ENCODE measurements around the gene CNTN2.

- no peak for TF ChIP-seq CTCF (IDR thresholded peaks at IDR 0.05)
- no peak for TF ChIP-seq SIN3A (IDR thresholded peaks at IDR 0.05; ENCODE audit: borderline replicate concordance, insufficient read depth, low read depth, low read length)
- no peak for TF ChIP-seq POLR2AphosphoS5 (IDR thresholded peaks at IDR 0.05; ENCODE audit: low read depth, low read length)
- no peak for TF ChIP-seq TCF7L2 (IDR thresholded peaks at IDR 0.05; ENCODE audit: low read depth, low read length)
Measured at GRCh38 chr1:205057808-205058575, 15.0 kb downstream of the CNTN2 start.

All from Panc1 (cell line).